HEK293 (cell line): ENCODE measurements around the gene CYP11A1.

ENCODE experiments used
- CTCF ChIA-PET: fragments of 350-600 bp; formaldehyde crosslinking; extraction: SDS; loops from one replicate; lab custom pipeline; 2021; ENCODE audit warnings: antibody characterized with exemption; lab: Yijun Ruan, JAX
- POLR2A ChIA-PET: fragments of 300-600 bp; formaldehyde crosslinking; extraction: SDS; loops from one replicate; lab custom pipeline; 2020; ENCODE audit warnings: antibody characterized with exemption, inconsistent platforms; lab: Yijun Ruan, JAX
- H3K27ac ChIP-seq: fragments of 200-500 bp; sonication (Bioruptor generic); 2 replicates; pipeline ENCODE4 v1.5.1; 2014; ENCODE audit warnings: low read depth, low read length, control low read depth, inconsistent platforms; ENCODE audit errors: extremely low read depth
- H3K36me3 ChIP-seq, 2 experiments: fragments of 200-500 bp in 1 of 2; sonication (Bioruptor generic) in 1 of 2; 1 replicate in 1 of 2; 2 replicates in 1 of 2; pipeline ENCODE4 v1.5.1; 2014 to 2017; ENCODE audit warnings: inconsistent platforms in 2 of 2, low read length in 2 of 2; ENCODE audit not compliant: control insufficient read depth in 2 of 2, insufficient read depth in 1 of 2
- H3K4me1 ChIP-seq: fragments of 200-500 bp; sonication (Bioruptor generic); 2 replicates; pipeline ENCODE4 v1.5.1; 2014; ENCODE audit warnings: mild to moderate bottlenecking, low read length, inconsistent platforms; ENCODE audit not compliant: control insufficient read depth, insufficient read depth
- H3K4me3 ChIP-seq: 2 replicates; pipeline ENCODE4 v1.5.1; 2011; ENCODE audit warnings: low read depth, mild to moderate bottlenecking, control low read depth, low read length, moderate library complexity
- H3K9me3 ChIP-seq: fragments of 200-500 bp; sonication (Bioruptor generic); 2 replicates; pipeline ENCODE4 v1.5.1; 2014; ENCODE audit warnings: low read depth, low read length, inconsistent platforms; ENCODE audit not compliant: control insufficient read depth, insufficient read depth
- HOXC10 ChIP-seq: sonication (generic); formaldehyde crosslinking; IDR thresholded peaks from 2 replicates; pipeline ENCODE4 v1.8.1; 2023; ENCODE audit warnings: mild to moderate bottlenecking, missing genetic modification reagents
- IKZF3 ChIP-seq: fragments of 450-650 bp; IDR thresholded peaks from 2 replicates; pipeline ENCODE4 v1.5.0; 2018; ENCODE audit warnings: missing biosample characterization, mild to moderate bottlenecking, missing genetic modification characterization, moderate library complexity
- KLF10 ChIP-seq: fragments of 450-650 bp; IDR thresholded peaks from 2 replicates; pipeline ENCODE4 v1.5.1; 2018; ENCODE audit warnings: missing biosample characterization, mild to moderate bottlenecking, missing genetic modification characterization
- KLF17 ChIP-seq: fragments of 450-650 bp; formaldehyde crosslinking; IDR thresholded peaks from 2 replicates; pipeline ENCODE4 v1.5.1; 2016; ENCODE audit warnings: missing biosample characterization, missing genetic modification characterization
- MZF1 ChIP-seq: fragments of 450-650 bp; formaldehyde crosslinking; IDR thresholded peaks from 2 replicates; pipeline ENCODE4 v1.5.1; 2017; ENCODE audit warnings: missing biosample characterization, missing genetic modification characterization, borderline replicate concordance
- PATZ1 ChIP-seq: fragments of 450-650 bp; formaldehyde crosslinking; IDR thresholded peaks from 2 replicates; pipeline ENCODE4 v1.5.1; 2016; ENCODE audit warnings: missing biosample characterization, missing genetic modification characterization
- PRDM1 ChIP-seq: fragments of 450-650 bp; formaldehyde crosslinking; IDR thresholded peaks from 2 replicates; pipeline ENCODE4; 2016; ENCODE audit warnings: missing biosample characterization, missing genetic modification characterization
- ZBTB10 ChIP-seq: fragments of 450-650 bp; formaldehyde crosslinking; IDR thresholded peaks from 2 replicates; pipeline ENCODE4 v1.5.1; 2016; ENCODE audit warnings: missing biosample characterization, missing genetic modification characterization
- ZNF18 ChIP-seq: fragments of 450-650 bp; formaldehyde crosslinking; IDR thresholded peaks from 2 replicates; pipeline ENCODE4 v1.5.1; 2016; ENCODE audit warnings: missing biosample characterization, missing genetic modification characterization
- ZNF211 ChIP-seq: fragments of 450-650 bp; formaldehyde crosslinking; IDR thresholded peaks from 2 replicates; pipeline ENCODE4 v1.5.1; 2016; ENCODE audit warnings: low read depth, missing biosample characterization, missing genetic modification characterization
- ZNF23 ChIP-seq: fragments of 450-650 bp; formaldehyde crosslinking; IDR thresholded peaks from 2 replicates; pipeline ENCODE4 v1.5.1; 2016; ENCODE audit warnings: missing biosample characterization, missing genetic modification characterization, borderline replicate concordance
- ZNF311 ChIP-seq: fragments of 450-650 bp; formaldehyde crosslinking; IDR thresholded peaks from 2 replicates; pipeline ENCODE4 v1.5.1; 2017; ENCODE audit warnings: missing biosample characterization, missing genetic modification characterization, borderline replicate concordance
- ZNF394 ChIP-seq: fragments of 450-650 bp; formaldehyde crosslinking; IDR thresholded peaks from 2 replicates; pipeline ENCODE4 v1.5.1; 2016; ENCODE audit warnings: missing biosample characterization, missing genetic modification characterization, mild to moderate bottlenecking, moderate library complexity, borderline replicate concordance
- ZNF398 ChIP-seq: fragments of 450-650 bp; formaldehyde crosslinking; IDR thresholded peaks from 2 replicates; pipeline ENCODE4 v1.5.1; 2017; ENCODE audit warnings: missing biosample characterization, missing genetic modification characterization
- ZNF514 ChIP-seq: fragments of 450-650 bp; formaldehyde crosslinking; IDR thresholded peaks from 2 replicates; pipeline ENCODE4 v1.5.1; 2016; ENCODE audit warnings: missing biosample characterization, missing genetic modification characterization
- ZNF585B ChIP-seq: fragments of 450-650 bp; formaldehyde crosslinking; IDR thresholded peaks from 2 replicates; pipeline ENCODE4 v1.5.1; 2016; ENCODE audit warnings: missing biosample characterization, missing genetic modification characterization
- ZNF600 ChIP-seq: fragments of 450-650 bp; formaldehyde crosslinking; IDR thresholded peaks from 2 replicates; pipeline ENCODE4 v1.5.1; 2016; ENCODE audit warnings: missing biosample characterization, missing genetic modification characterization
- ZNF629 ChIP-seq: fragments of 450-650 bp; formaldehyde crosslinking; IDR thresholded peaks from 2 replicates; pipeline ENCODE4 v1.5.1; 2017; ENCODE audit warnings: missing biosample characterization, missing genetic modification characterization
- ZNF701 ChIP-seq: fragments of 450-650 bp; formaldehyde crosslinking; IDR thresholded peaks from 2 replicates; pipeline ENCODE4 v1.5.1; 2016; ENCODE audit warnings: missing biosample characterization, missing genetic modification characterization
- ZNF76 ChIP-seq: fragments of 450-650 bp; formaldehyde crosslinking; IDR thresholded peaks from 2 replicates; pipeline ENCODE4; 2016; ENCODE audit warnings: low read depth, missing biosample characterization, missing genetic modification characterization, borderline replicate concordance
- ZNF776 ChIP-seq: fragments of 450-650 bp; formaldehyde crosslinking; IDR thresholded peaks from 2 replicates; pipeline ENCODE4 v1.5.0; 2017; ENCODE audit warnings: missing biosample characterization, missing genetic modification characterization, borderline replicate concordance

CYP11A1 gene

GRCh38 chr15:74396445-74397238, 29.2 kb upstream of the CYP11A1 start (continued):
- TF ChIP-seq PATZ1, result no peak; the same call in 1 of the 2 replicates
- peak; percentile 92 for TF ChIP-seq KLF17 (tag by site-specific recombination)
- TF ChIP-seq HOXC10 (CRISPR knock-in tag), result no peak
- 0 out of 2 replicates have a peak, but pooled peaks have one; percentile 14 for TF ChIP-seq ZNF211 (tag by site-specific recombination)
- TF ChIP-seq ZNF398, result peak; percentile 29; the same call in 1 of the 2 replicates
- TF ChIP-seq ZNF600 (tag by site-specific recombination), result no peak
- peak; percentile 62; the same call in 1 of the 2 replicates for TF ChIP-seq KLF10 (tag by site-specific recombination)
- peak; percentile 61; the same call in 1 of the 2 replicates for TF ChIP-seq ZNF629 (tag by site-specific recombination)
- no peak for TF ChIP-seq IKZF3
- no peak for TF ChIP-seq ZNF18 (tag by site-specific recombination)
- TF ChIP-seq PRDM1, result no peak
- TF ChIP-seq, all 188 proteins: peak for 18

- Histone ChIP-seq H3K4me1 (no peaks in the 10 kb centered on the region), H3K27ac (no peak overlapping the region), H3K4me3 (no peak overlapping the region), H3K9me3 (no peaks in the 10 kb centered on the region), H3K36me3 (no peaks in the 10 kb centered on the region)
- ChIA-PET POLR2A (interaction anchor here (0.6 to 1.1 kb wide), 2 partner anchors 11 to 75 kb away, joined by 3 read pairs; no protein-coding TSS in a partner anchor), CTCF (interaction anchor here (0.6 to 3.1 kb wide), 6 partner anchors 7 to 926 kb away, joined by 3 to 14 read pairs (median 4); no protein-coding TSS in a partner anchor)
- TF ChIP-seq MZF1, result no peak
- TF ChIP-seq ZNF585B, result no peak
- TF ChIP-seq ZNF701, result no peak
- TF ChIP-seq ZNF23, result no peak
- TF ChIP-seq ZNF776 (tag by site-specific recombination), result no peak
- TF ChIP-seq ZNF514, result no peak
- TF ChIP-seq ZBTB10 (tag by site-specific recombination), result no peak
- TF ChIP-seq ZNF394 (tag by site-specific recombination), result no peak
- no peak for TF ChIP-seq ZNF311 (tag by site-specific recombination)
- no peak for TF ChIP-seq ZNF76
These were observed 28.6 kb upstream of the CYP11A1 start for GRCh38 chr15:74396146-74396438.
